ENCODE results near the gene CNTFR. TPM values are rescaled to one million over a fixed set of nuclear protein-coding genes. Genes with fewer than 3 reads are reported as not detected.
A peak's percentile ranks its signal among the peaks of the same experiment; 100 is the strongest.

Gene CNTFR
- total RNA-seq, 1 donor from 2014 or later, result 2.5 TPM

DNA sequence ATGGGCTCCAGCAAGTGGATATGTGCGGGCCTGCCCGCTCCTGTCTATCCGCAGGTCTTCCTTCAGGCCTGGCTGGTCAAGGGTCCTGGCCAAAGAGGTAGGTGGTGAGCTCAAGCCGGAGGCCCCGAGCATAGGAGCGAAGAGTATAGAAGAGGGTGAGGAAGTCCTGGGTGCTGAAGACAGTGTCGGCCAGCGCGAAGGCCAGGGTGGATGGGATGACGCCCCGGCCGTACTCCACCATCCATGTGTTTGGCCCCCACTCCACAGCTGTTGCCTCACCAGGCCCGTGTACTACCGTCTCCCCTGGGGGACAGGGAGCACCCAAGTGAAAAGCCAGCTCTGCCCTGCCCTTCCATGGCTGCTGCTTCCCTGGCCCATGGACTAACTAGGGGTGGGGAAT, 46.0 kb upstream of the CNTFR start:
- H3K4me3 ChIP-seq, result no peak overlapping the region
- intact Hi-C loops (cut with DNase I), result no loop called here
- ATAC-seq, result no peak
- no peak for DNase-seq
- TF ChIP-seq, protein P1, sequence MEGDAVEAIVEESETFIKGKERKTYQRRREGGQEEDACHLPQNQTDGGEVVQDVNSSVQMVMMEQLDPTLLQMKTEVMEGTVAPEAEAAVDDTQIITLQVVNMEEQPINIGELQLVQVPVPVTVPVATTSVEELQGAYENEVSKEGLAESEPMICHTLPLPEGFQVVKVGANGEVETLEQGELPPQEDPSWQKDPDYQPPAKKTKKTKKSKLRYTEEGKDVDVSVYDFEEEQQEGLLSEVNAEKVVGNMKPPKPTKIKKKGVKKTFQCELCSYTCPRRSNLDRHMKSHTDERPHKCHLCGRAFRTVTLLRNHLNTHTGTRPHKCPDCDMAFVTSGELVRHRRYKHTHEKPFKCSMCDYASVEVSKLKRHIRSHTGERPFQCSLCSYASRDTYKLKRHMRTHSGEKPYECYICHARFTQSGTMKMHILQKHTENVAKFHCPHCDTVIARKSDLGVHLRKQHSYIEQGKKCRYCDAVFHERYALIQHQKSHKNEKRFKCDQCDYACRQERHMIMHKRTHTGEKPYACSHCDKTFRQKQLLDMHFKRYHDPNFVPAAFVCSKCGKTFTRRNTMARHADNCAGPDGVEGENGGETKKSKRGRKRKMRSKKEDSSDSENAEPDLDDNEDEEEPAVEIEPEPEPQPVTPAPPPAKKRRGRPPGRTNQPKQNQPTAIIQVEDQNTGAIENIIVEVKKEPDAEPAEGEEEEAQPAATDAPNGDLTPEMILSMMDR (IDR thresholded peaks at IDR 0.05), result no peak
- H3K9me3 ChIP-seq, result no peaks in the 10 kb centered on the region
- H3K27ac ChIP-seq, result no peak overlapping the region
- peaks cover 6% of the 10 kb centered on the region for H3K36me3 ChIP-seq
- H3K27me3 ChIP-seq (ENCODE audit: low read depth), result peaks cover 6% of the 10 kb centered on the region
- H3K4me1 ChIP-seq, result peaks cover 30% of the 10 kb centered on the region

DNA sequence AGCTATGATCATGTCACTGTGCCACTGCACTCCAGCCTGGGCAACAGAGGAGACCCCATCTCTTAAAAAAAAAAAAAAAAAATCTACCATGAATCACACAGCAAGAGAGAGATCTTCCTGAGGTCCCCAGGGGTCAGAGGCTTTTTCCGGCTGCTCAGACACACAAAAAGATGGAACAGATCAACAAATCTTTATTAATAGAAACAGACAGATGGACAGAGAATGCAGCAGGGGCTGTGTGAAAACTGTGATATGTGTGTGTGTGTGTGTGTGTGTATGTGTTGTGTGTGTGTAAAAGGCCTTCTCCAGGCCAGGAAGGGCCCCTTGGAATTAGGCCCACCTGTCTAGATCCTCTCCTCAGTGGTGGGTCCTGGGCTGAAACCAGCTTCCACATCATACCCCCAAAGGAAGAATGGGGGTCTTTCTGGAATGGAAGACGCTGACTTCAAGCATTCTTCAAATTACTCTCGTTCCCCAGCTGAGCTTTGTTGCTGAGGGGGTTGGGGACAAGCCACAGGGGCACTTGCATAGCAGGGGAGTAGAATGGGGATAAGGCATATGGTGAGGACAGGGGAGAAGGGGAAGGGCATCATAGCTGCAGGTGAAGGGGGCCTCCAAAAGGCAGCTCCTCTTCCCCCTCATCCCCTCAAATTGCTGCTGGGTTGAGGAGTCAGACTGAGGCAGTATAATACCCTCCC, 45.2 kb upstream of the CNTFR start:
- no peak for ATAC-seq
- Histone ChIP-seq H3K4me3 (no peak overlapping the region), H3K27ac (no peak overlapping the region), H3K36me3 (peaks cover 6% of the 10 kb centered on the region), H3K27me3 (ENCODE audit: low read depth) (peaks cover 14% of the 10 kb centered on the region), H3K9me3 (no peaks in the 10 kb centered on the region), H3K4me1 (peaks cover 30% of the 10 kb centered on the region)
- no peak for DNase-seq
- intact Hi-C loops (cut with DNase I), result no loop called here
- TF ChIP-seq, protein P1 (IDR thresholded peaks at IDR 0.05), result no peak

GRCh38 chr9:34633851-34634550, 44.5 kb upstream of the CNTFR start:
- DNase-seq (no peak), ATAC-seq (peak; percentile 28 to 54)
- intact Hi-C loops (cut with DNase I), result no loop called here
- Histone ChIP-seq H3K9me3 (no peaks in the 10 kb centered on the region), H3K4me1 (peaks cover 34% of the 10 kb centered on the region), H3K27me3 (ENCODE audit: low read depth) (peaks cover 21% of the 10 kb centered on the region), H3K4me3 (no peak overlapping the region), H3K36me3 (peaks cover 6% of the 10 kb centered on the region), H3K27ac (no peak overlapping the region)
- TF ChIP-seq, protein P1 (IDR thresholded peaks at IDR 0.05), result peak; percentile 85

DNA sequence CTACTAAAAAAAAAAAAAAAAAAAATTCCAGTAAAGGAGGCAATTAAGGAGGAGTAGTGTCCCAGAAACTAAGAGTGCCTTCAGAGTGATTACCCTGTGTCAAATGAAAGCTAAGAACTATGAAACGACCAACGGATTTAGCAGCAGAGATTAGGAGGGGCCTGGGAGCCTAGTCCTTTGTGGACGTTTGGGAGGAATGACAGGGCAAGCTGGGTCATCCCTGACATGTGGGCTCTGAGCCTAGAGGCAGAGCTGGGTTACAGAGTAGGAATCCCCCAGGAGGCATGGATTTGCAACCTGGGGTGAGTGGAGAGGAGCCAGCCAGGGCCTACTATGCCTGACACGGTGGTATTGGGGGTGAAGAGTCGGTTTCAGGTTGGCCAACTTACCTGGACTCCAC, 43.6 kb upstream of the CNTFR start:
- Histone ChIP-seq H3K4me1 (peaks cover 32% of the 10 kb centered on the region), H3K27me3 (ENCODE audit: low read depth) (peaks cover 28% of the 10 kb centered on the region), H3K36me3 (peaks cover 6% of the 10 kb centered on the region), H3K9me3 (no peaks in the 10 kb centered on the region), H3K4me3 (no peak overlapping the region), H3K27ac (no peak overlapping the region)
- intact Hi-C loops (cut with DNase I), result no loop called here
- DNase-seq, result no peak
- ATAC-seq, result no peak
- TF ChIP-seq, protein P1 (IDR thresholded peaks at IDR 0.05), result no peak

- TF ChIP-seq, protein P1 (IDR thresholded peaks at IDR 0.05), result no peak
- H3K4me1 ChIP-seq, result peaks cover 12% of the 10 kb centered on the region
- peaks cover 54% of the 10 kb centered on the region for H3K27me3 ChIP-seq (ENCODE audit: low read depth)
- no peak overlapping the region for H3K27ac ChIP-seq
- no peaks in the 10 kb centered on the region for H3K9me3 ChIP-seq
- DNase-seq (no peak), ATAC-seq (no peak)
- peaks cover 4% of the 10 kb centered on the region for H3K36me3 ChIP-seq
- H3K4me3 ChIP-seq, result no peak overlapping the region
- intact Hi-C loops (cut with DNase I), result no loop called here
These were observed 41.1 kb upstream of the CNTFR start for GRCh38 chr9:34630402-34631154.
